ENCODE results near the gene TBC1D22B. TPM values are rescaled to one million over a fixed set of nuclear protein-coding genes. Genes with fewer than 3 reads are reported as not detected.

TBC1D22B gene
- total and polyA plus RNA-seq, 2 donors (not counting 3 experiments of a cell fraction or from before 2014, with no cell fraction given), result 13.1 to 13.6 TPM

- Histone ChIP-seq H3K4me2 (ENCODE audit: insufficient read depth, low read length) (peak overlapping the region; percentile 18), H3K4me3 (replicated peaks in 1 of 3; ENCODE audit: insufficient read depth in 1 of 3, low read depth in 1 of 3, low read length in 3 of 3) (no peak overlapping the region)
- DNase-seq (ENCODE audit: low read depth, low spot score), result peak; percentile 99
Measured at GRCh38 chr6:37239950-37240713, 17.4 kb upstream of the TBC1D22B start.

GRCh38 chr6:37241131-37241530 lies 16.4 kb upstream of the TBC1D22B start:
- FAIRE-seq (no peak), DNase-seq (ENCODE audit: low read depth, low spot score) (no peak)
- Histone ChIP-seq H4K20me1 (replicated peaks; ENCODE audit: control insufficient read depth, extremely low read depth, insufficient read depth, low read length) (no peaks in the 10 kb centered on the region), H3K4me1 (ENCODE audit: control insufficient read depth, extremely low read depth, insufficient read depth, low read length) (peaks cover 71% of the 10 kb centered on the region), H3K4me3 (replicated peaks in 1 of 3; ENCODE audit: insufficient read depth in 1 of 3, low read depth in 1 of 3, low read length in 3 of 3) (no peak overlapping the region), H3K27ac (ENCODE audit: insufficient read depth, low read depth, low read length) (peak overlapping the region; percentile 99), H3K9me3 (replicated peaks; ENCODE audit: control insufficient read depth, insufficient read depth, low read length) (no peaks in the 10 kb centered on the region), H3K79me2 (ENCODE audit: control insufficient read depth, insufficient read depth, low read length) (no peaks in the 10 kb centered on the region), H3K9me1 (replicated peaks; ENCODE audit: control insufficient read depth, extremely low read depth, insufficient read depth, low read length) (no peaks in the 10 kb centered on the region), H3K36me3 (ENCODE audit: control insufficient read depth in 2 of 2, extremely low read depth in 1 of 2, insufficient read depth in 2 of 2, low read length in 2 of 2) (no peaks in the 10 kb centered on the region), H3K9ac (replicated peaks; ENCODE audit: extremely low read depth, insufficient read depth, low read length) (no peak overlapping the region), H2AFZ (ENCODE audit: low read depth, low read length) (no peak overlapping the region), H3K27me3 (ENCODE audit: control insufficient read depth in 2 of 2, insufficient read depth in 2 of 2, low read length in 2 of 2) (no peaks in the 10 kb centered on the region), H3K4me2 (ENCODE audit: insufficient read depth, low read length) (no peak overlapping the region)
- BruUV-seq (replicated peaks), result no TSS peak
- ChIA-PET POLR2A (no interaction called here), CTCF (no interaction called here)
- TF ChIP-seq GATA2 (IDR thresholded peaks at IDR 0.05; ENCODE audit: insufficient read depth, insufficient read length, low read depth, low read length), result no peak
- no peak for TF ChIP-seq POLR2A (IDR thresholded peaks at IDR 0.05; ENCODE audit: low read depth, low read length)
- no peak for TF ChIP-seq FOS (IDR thresholded peaks at IDR 0.05; ENCODE audit: borderline replicate concordance, insufficient read depth, low read length)
- no peak for TF ChIP-seq MYC (IDR thresholded peaks at IDR 0.05; ENCODE audit: low read depth, low read length)
- no peak for TF ChIP-seq EZH2 (IDR thresholded peaks at IDR 0.05; ENCODE audit: borderline replicate concordance, low read depth, low read length, severe bottlenecking)
- no peak for TF ChIP-seq MAX (IDR thresholded peaks at IDR 0.05; ENCODE audit: insufficient read depth, insufficient read length)
- intact Hi-C loops (cut with micrococcal nuclease) (loop anchor here (2.0 to 5.0 kb wide), 3 partner anchors 18 to 799 kb away; partner anchors contain the start of genes KCTD20 and PXT1), dilution Hi-C loops (cut with MboI; ENCODE audit: extremely low pct_ligation_motif_present, low sequenced_read_pairs) (no loop called here)

More at GRCh38 chr6:37239950-37240713, 17.4 kb upstream of the TBC1D22B start:
- FAIRE-seq, result peak; percentile 89
- TSS peak; percentile 41 for BruUV-seq (replicated peaks)
- H3K36me3 ChIP-seq (ENCODE audit: control insufficient read depth in 2 of 2, extremely low read depth in 1 of 2, insufficient read depth in 2 of 2, low read length in 2 of 2), result no peaks in the 10 kb centered on the region
- dilution Hi-C loops (cut with MboI; ENCODE audit: extremely low pct_ligation_motif_present, low sequenced_read_pairs) (no loop called here), intact Hi-C loops (cut with micrococcal nuclease) (loop anchor here (1.0 to 5.0 kb wide), 4 partner anchors 17 to 798 kb away; partner anchors contain the start of genes KCTD20, PXT1 and TMEM217)
- H2AFZ ChIP-seq (ENCODE audit: low read depth, low read length), result peak overlapping the region; percentile 16
- no peaks in the 10 kb centered on the region for H3K9me3 ChIP-seq (replicated peaks; ENCODE audit: control insufficient read depth, insufficient read depth, low read length)
- H4K20me1 ChIP-seq (replicated peaks; ENCODE audit: control insufficient read depth, extremely low read depth, insufficient read depth, low read length), result no peaks in the 10 kb centered on the region
- peak overlapping the region; percentile 99 for H3K27ac ChIP-seq (ENCODE audit: insufficient read depth, low read depth, low read length)
- ChIA-PET POLR2A (interaction anchor here (0.5 to 0.9 kb wide), 3 partner anchors 18 to 74 kb away, joined by 3 to 6 read pairs (median 3); partner anchors contain the start of genes TBC1D22B and TMEM217), CTCF (interaction anchor here (0.8 to 1.3 kb wide), 3 partner anchors 18 to 31 kb away, joined by 3 to 6 read pairs (median 3); partner anchors contain the start of genes TBC1D22B and TMEM217)
- no peaks in the 10 kb centered on the region for H3K27me3 ChIP-seq (ENCODE audit: control insufficient read depth in 2 of 2, insufficient read depth in 2 of 2, low read length in 2 of 2)
- H3K9ac ChIP-seq (replicated peaks; ENCODE audit: extremely low read depth, insufficient read depth, low read length), result peak overlapping the region; percentile 69
- H3K9me1 ChIP-seq (replicated peaks; ENCODE audit: control insufficient read depth, extremely low read depth, insufficient read depth, low read length), result no peaks in the 10 kb centered on the region
- no peaks in the 10 kb centered on the region for H3K79me2 ChIP-seq (ENCODE audit: control insufficient read depth, insufficient read depth, low read length)
- peaks cover 67% of the 10 kb centered on the region for H3K4me1 ChIP-seq (ENCODE audit: control insufficient read depth, extremely low read depth, insufficient read depth, low read length)
- peak; percentile 45 for TF ChIP-seq POLR2AphosphoS5 (IDR thresholded peaks at IDR 0.05; ENCODE audit: insufficient read depth, low read depth, low read length)
- peak; percentile 95 for TF ChIP-seq JUN (IDR thresholded peaks at IDR 0.05; ENCODE audit: borderline replicate concordance, insufficient read depth, insufficient read length, low read depth)
- peak; percentile 80 for TF ChIP-seq FOS (IDR thresholded peaks at IDR 0.05; ENCODE audit: borderline replicate concordance, insufficient read depth, low read length)
- TF ChIP-seq EZH2 (IDR thresholded peaks at IDR 0.05; ENCODE audit: borderline replicate concordance, low read depth, low read length, severe bottlenecking), result no peak

Measured in endothelial cell of umbilical vein (primary cell).